GM18867 (cell line): ENCODE measurements around the gene BATF.

ENCODE experiments used
- ATAC-seq: cut with Tn5 transposase; IDR thresholded peaks from one replicate; pipeline ENCODE4 v1.9.1; 2021; ENCODE audit warnings: mild to moderate bottlenecking, moderate library complexity; ENCODE audit not compliant: unreplicated experiment

The BATF gene

DNA sequence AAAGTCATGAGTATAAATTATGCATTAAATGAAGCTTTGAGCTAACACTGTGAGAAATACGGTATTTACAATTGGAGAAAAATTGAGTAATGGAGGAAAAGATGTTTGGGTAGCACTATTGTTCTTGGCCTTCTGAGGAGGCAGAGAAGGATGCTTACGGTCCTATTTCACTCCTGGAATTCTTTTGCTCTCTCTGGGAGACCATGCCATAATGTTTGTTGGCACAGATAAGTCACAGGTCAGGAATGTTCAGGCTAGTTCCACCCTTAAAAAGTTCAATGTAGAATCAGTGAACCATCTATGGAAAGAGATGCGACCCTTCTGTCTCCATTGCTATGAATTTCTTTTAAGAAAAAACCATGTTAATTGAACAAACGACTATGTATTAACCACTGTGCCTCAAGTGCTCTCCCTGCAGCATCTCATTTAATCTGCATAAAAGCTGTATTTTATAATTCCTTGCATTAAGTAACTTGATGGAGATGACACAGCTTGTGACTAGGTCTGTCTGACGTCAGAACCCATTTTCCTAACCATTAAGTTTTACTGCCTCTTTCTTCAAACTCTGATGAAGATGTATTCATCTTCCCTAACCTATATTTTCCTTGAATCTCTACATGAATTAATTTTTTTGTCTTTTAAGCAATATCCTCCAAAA lies 9.5 kb downstream of the BATF start:
- no peak for ATAC-seq

DNA sequence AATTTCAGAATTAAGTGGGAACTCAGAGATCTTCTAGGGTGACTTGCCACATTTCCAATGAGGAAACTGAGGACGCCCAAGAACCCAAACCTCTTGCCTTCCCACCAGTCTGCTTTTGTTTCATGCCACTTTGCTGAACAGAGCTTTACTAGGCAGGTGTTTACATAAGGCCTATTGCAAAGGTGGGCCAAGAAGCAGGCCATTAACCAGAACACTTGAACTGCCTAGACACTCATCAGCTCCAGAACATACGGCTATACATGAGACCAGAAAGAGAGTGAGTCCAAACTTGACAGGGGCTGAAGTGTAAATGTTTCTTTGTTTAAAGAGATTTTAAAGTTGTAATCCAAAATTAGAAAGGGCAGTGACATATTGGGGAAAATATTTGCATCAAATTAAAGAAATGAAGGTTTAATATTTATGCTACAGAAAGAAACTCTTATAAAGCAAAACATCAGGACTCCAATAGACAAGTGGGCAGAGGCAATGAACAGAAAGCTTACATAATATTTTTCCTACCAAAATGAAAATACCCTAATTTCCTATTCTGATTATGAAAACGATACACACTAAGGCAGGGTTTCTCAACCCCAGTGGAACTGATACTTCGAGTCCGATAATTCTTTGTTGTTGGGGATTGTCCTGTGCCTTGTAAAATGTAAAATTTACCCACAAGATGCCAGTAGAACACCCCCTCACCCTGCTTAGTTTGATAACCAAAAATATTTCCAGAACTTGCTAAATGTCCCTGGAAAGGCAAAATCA lies 11.7 kb downstream of the BATF start:
- ATAC-seq = no peak

DNA sequence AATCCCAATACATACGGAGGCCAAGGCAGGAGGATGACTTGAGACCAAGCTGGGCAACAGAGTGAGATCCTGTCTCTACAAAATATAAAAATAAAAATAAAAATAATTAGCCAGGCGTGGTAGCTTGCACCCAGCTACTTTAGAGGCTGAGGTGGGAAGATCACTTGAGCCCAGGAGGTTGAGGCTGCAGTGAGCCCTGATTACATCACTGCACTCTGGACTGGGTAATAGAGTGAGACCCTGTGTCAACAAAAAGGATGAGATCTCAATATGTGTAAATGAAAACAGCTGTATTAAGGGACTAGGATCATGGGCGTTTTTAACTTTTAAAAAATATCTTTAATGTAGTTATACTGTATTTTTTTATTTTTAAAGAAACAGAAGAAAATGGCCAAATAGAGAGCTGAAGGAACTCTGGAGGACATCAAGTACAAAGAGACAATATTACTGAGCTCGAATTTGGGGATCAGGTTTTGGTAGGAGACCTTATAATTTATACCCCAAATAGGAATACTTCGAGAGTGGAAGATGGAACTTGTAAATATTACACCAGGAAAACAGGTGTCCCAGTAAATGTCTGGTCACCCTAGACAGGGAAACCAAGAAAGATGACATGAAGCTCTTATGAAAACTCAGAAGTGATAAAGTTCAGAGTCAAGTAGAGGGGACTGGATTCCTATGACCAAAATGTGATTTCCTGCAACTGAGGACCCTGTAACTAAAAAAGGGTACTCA lies 13.1 kb downstream of the BATF start:
- ATAC-seq = no peak

DNA sequence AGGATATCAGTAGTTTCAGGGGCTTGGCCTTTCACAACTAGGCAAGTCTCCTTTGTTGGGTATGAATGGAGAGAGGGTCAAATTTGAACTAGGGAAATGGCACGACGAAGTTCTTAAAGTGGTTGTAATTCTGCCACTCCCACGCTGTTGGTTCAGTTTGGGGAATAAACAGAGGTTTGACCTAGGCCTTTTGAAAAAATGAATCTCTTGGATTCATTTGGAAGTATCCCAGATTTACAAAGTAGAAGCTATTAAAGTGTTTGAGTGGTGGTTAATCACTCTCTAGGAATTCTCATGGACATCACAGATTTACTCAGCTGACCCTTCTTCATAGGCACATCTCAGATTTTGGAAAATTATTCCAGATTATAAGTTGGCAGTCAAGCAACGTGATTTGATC lies 14.8 kb downstream of the BATF start:
- no peak for ATAC-seq

DNA sequence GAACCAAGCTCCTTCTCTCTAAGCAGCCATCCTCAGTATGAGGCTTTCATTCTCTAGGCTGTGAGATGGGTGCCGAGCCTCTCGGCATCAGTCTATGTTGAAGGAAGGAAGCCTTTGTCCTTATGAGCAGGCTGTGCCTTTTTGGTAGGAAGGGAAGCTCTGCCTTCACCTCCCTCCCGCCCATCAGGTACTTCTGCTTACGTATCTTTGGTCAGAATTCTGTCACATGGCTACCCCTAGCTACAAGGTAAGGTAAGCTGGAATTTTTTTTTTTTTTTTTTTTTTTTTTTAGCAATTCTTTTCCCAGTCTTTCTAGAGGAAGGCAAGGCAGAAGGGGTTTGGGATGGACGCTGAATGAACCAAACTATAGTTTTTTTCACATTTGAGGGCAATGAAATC lies 16.9 kb downstream of the BATF start:
- peak; percentile 1 for ATAC-seq

DNA sequence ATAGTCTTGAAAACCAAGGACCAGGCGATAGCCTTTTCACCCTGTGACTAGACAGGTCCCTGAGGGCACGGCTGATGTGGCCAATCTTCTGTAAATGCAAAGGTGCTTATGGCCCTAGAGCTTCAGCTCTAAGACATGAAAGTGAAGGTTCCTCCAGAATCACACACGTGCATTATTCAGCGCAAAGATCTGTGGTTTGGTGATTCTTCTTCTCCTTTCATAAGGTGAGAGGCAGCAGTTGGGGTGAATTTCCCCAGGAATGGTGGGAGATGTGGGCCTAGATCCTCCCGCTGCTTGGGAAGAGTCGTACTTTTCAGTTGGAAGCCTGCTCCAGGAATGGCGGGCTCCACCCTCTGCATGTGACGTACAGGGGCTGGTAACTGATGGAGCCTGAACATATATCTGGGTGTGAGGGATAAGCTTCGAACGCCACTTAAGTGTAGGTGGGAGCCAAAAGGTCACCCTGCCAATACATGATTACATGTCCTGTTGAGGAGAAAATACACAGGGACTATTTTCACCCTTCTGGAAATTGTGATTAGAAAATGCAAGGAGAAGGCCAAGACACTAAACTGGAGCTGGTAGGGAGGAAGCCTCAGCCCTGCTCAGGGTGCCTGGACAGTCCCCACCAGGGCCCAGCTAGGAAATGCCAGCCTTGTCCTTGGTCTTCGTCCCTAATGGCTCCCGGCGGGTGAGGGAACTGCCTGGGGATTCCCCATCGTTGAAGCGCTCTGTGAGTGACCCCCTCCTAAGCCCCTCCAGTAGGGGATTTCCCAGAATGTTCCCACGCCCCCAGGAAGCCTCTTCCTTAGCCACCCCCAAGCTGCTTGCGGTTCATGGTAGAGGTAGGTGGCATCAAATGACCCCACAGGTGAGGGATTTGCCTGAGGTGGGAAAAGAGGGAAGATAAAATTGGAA lies 17.6 kb downstream of the BATF start:
- peak; percentile 70 for ATAC-seq

DNA sequence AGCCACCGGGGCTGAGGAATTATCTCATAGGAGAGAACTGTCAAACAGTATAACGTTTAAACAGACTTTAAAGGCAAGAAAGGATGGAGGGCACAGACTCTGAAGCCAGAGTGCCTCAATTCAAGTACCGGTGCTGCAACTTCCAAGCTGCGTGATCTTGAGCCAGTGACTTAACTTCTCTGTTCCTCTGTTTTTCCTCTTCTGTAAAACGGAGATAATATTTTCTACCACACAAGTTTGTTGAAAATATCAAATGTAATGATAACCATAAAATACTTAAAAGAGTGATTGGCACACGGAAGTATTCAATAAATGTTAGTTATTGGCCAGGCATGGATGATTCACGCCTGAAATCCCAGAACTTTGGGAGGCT lies 18.2 kb downstream of the BATF start:
- ATAC-seq = no peak

DNA sequence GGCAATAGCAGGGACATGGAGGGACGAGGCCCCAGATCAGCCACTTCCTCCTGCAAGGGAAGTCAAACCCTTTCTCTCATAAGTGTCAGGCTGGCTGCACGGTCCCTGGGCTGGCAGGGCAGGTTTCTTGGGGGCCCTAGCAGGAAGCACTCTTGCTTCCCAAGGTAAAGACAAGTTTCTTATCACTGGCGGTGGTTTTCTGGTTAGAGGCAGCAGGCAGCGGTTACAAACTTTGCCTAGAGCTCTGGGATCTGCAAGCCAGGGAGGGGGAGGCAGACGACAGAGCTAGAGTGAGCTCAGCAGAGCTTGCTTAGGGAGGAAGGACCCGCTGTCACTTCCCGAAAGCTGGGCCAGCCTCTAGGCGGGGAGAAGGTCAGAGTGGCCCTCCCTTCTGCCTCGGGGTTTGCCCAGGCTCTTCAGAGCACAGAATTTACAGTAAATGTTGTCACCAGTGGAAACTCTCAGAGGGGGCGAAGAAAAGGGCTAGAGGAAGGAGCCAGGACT lies 20.4 kb downstream of the BATF start:
- peak; percentile 57 for ATAC-seq

DNA sequence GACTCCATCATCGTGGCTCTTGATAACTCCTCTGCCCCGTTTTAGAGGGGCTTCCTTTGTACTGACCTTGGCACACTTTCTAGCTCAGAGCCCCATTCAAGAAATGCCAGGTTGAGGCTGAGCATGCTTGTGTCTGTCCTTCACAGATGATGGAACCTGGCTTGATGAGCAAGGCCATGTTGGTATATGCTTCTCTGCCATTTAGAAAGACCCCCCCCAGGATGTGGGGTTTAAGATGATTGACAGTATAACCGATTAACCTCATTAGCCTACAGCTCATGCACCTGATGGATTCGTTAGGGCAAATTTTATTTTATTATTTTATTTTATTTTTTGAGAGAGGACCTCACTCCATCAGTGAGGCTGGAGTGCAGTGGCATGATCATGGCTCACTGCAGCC lies 21.0 kb downstream of the BATF start:
- peak; percentile 6 for ATAC-seq

DNA sequence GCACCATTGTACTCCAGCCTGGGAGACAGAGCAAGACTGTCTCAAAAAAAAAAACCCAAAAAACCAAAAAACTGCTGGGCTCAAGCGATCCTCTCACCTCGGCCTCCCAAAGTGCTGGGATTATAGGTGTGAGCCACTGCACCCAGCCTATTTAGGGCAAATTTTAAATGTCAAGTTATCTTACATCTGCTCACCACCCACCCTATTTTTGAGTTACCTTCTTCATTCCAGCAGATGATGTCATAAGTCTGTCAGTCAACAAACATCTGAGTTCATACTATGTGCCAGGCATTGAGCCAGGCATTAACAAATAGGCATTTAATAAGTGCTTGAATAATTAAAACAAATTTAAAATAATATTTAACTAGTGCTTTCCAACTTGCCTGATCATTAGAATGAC lies 21.5 kb downstream of the BATF start:
- ATAC-seq = no peak

DNA sequence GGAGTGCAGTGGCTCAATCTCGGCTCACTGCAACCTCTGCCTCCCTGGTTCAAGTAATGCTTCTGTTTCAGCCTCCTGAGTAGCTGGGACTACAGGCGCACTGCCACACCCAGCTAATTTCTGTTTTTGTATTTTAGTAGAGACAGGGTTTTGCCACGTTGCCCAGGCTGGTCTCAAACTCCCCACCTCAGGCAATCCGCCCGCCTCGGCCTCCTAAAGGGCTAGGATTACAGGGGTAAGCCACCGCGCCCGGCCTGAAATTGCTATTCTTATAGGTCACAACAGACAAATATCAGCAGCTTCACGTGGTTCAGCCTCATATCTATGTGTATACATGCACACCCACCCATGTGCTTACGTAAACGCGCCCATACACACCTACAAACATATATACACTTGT lies 23.6 kb downstream of the BATF start:
- no peak for ATAC-seq

DNA sequence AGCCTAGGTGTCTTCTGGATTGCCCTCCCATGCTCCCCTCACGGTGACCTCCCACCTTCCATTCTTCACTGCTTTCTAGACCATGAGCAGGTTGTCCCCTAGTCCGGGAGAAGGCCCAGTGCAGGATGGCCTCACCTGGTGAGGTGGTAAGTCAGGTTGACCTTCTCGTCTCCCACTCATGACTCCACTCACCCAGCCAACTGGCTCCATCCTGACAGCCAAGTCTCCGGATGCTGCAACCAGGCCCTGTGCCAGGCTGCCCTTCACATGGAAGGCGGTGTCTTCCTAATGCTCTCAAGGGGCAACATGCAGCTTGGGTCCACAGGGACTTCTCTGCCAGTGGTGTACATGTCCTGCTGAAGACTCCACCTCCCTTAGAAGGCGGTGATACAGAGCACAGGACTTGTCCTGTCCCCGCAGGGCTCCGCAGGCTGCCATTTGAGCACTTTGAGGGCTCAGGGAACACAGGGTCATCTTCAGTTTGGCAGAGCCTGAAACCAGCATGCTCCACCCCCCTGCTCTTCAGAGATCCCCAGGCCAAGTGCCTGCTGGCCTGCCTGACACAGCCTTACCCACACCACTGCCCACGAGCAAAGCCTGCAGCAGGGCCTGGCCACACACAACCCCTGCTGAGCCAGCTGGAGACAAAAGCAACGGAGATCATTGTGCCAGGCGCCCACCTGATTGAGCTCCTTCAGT lies 25.4 kb downstream of the BATF start:
- no peak for ATAC-seq

DNA sequence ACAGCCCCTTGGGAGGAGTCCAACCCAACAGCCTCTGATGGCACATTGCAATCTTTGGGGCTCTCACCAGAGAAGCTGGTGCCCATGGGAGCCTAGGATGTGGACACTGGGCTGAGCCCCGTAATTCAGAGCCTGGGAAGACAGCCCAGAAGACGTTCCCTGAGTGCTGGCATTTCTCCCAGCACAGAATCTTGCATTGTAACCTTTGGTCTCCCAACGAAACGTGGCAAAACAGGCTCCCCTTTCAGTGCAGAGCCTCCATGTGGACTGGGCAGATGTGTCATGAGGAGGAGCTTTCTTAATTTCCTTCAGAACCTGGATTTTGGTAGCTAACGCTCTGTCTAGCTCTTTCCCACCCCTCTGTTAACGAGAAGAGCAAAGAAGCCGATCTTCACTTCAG lies 26.3 kb downstream of the BATF start:
- no peak for ATAC-seq

DNA sequence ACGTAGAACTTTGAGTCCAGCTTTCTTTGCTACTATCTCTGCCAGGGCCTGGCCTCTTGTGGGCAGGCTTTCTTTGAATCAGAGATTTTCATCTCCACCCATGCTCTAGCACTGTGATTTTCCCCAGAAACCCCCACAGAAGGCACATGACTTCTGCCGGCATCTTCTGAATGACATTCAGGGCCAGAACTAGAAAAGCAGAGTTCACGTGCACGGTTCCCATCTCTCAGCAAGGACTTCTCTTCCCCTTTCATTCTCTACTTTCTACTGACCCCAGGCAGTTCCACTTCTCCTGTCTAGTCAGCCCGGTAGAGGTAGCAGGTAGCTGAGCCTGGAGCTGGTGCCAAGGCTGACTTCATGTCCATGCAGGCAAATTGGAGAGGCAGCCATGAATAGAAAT lies 26.9 kb downstream of the BATF start:
- ATAC-seq = no peak

DNA sequence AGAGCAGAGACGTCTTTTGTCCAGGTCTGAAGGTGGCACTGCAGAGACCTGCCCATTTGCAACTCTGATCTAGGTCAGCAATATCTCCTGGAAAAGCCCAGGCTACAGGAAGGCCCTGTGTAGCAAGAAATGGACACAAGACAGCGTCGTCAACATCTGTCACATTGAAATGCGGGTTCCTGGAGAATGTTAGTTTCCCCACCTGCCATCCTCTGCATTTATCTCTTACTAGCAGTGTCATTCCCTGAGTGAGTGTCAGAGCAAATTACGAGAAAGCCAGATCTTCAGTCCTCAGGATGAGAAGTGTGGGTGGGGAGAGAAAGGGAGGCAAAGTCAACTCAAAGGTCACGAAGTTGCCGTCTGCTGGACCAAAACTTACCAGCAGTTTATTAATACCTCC lies 28.8 kb downstream of the BATF start:
- ATAC-seq = no peak

DNA sequence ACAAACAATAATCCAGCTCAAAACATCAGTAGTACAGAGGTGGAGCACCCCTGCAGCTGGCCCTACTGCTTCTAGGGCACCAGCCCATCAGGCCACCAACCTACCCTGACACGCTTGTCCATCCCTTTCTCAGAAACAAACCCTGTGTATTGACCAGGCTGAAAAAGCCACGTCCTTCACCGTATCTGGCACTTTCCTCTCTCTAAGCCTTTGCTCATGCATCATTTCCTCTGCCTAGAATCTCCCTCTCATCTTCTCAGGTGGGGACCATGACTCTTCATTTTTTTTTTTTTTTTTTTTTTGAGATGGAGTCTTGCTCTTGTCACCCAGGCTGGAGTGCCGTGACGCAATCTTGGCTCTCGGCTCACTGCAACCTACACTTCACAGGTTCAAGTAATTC lies 30.9 kb downstream of the BATF start:
- no peak for ATAC-seq

DNA sequence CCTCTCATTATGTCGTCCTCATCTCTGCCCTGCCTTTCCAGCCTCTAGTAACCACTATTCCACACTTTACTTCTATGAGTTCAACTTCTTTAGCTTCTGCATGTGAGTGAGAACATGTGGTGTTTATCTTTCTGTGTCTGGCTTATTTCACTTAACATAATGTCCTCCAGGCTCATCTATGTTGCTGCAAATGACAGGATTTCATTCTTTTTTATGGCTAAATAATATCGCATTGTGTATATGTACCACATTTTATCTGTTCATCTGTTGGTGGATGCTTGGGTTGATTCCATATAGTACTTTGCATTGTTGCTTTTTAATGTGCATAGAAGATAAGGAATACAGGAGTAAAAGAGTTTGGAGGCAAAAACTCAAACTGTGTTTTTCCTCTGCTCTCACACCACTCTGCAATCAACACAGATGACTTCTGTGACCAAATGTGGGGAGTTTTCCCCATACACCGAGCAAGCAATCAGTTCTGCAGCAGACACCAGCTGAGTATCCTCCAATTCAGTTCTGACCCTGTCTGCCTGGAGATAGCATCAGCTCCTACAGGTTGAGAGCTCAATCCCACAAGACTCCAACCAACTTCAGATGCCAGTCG lies 31.6 kb downstream of the BATF start:
- no peak for ATAC-seq

DNA sequence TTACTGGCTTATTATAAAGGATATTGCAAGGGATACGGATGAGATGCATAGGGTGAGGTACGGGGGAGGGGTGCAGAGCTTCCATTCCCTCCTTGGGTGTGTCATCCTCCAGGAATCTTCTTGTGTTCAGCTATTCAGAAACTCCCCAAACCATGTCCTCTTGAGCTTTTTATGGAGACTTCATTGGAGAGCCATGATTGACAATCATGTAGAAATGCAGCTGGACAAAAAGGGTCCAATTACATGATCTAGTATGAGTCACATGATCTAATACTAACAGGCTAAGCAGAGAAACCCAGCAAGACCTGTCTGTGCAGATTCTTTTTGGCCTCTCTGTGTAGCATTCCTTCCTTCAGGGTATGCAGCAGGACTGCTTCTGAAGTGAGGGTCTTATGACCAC lies 32.2 kb downstream of the BATF start:
- ATAC-seq = no peak

DNA sequence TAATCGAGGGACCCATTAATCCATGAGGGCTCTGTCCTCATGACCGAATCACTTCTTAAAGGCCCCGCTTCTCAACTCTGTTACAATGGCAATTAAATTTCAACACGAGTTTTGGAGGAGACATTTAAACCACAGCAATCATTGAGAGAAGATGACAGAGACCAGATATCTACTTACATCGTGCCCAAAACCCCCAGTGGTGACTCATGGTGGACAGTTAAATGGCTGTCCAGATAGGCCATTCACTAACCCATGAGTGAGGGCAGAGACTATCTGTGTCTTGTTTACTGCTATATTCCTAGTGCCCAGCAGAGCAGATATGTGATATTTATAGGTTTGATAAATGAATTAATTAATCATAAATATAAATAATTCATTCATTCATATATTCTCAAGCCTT lies 36.2 kb downstream of the BATF start:
- ATAC-seq = no peak

DNA sequence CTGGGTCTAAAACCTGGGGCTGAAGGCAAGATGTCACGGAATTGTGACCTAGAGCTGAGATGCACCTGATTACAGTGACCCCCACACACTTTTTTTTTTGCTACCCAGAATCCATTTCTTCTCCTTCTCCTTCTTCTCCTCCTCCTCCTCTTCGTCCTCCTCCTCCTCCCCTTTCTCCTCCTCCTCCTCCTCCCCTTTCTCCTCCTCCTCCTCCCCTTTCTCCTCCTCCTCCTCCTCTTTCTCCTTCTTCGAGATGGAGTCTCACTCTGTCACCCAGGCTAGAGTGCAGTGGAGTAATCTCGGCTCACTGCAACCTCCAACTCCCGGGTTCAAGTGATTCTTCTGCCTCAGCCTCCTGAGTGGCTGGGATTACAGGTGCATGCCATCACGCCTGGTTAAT lies 36.8 kb downstream of the BATF start:
- ATAC-seq = no peak
